ENCODE results near the gene PALM3.
"Not testable (repeated sequence)": the region's sequence is repeated elsewhere in the genome, so short reads cannot be mapped to it uniquely, and the experiment has no call there.

DNA sequence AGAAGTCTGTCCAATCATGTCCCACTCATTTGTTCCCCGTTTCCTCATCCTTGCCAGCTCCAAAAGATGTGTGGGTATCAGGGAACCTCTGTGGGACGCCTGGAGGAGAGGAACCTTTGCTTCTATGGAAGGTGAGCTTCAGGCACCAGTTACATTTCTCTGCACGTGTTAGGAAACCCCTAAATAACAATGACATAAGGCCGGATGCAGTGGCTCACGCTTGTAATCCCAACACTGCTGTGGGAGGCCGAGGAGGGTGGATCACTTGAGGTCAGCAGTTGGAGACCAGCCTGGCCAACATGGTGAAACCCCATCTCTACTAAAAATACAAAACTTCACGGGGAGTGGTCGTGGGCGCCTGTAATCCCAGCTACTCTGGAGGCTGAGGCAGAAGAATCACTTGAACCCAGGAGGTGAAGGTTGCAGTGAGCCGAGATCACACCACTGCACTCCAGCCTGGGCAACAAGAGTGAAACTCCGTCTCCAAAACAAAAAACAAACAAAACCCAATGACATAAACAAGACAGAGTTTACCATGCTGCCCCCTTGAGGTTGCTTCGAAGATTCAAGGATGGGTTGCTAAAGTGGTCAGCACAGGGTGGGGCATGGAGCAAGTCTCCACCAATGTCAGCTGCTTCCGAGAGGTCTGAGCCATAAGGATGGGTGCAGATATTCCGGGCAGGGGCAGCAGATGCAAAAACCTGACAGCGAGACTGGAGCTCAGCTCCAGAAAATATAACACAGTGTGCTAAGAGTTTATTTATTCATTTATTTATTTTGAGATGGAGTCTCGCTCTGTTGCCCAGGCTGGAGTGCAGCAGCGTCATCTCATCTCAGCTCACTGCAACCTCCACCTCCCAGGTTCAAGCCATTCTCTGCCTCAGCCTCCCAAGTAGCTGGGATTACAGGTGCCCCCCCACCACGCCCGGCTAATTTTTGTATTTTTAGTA is 18.9 kb downstream of the PALM3 start:
- TF ChIP-seq POLR2AphosphoS5 (IDR thresholded peaks at IDR 0.05; ENCODE audit: borderline replicate concordance, low read depth, low read length); EZH2 (IDR thresholded peaks at IDR 0.05): not testable (repeated sequence)
